Measurements from ENCODE around the gene COL18A1.
"Not testable (repeated sequence)": the region's sequence is repeated elsewhere in the genome, so short reads cannot be mapped to it uniquely, and the experiment has no call there.

Gene COL18A1

DNA sequence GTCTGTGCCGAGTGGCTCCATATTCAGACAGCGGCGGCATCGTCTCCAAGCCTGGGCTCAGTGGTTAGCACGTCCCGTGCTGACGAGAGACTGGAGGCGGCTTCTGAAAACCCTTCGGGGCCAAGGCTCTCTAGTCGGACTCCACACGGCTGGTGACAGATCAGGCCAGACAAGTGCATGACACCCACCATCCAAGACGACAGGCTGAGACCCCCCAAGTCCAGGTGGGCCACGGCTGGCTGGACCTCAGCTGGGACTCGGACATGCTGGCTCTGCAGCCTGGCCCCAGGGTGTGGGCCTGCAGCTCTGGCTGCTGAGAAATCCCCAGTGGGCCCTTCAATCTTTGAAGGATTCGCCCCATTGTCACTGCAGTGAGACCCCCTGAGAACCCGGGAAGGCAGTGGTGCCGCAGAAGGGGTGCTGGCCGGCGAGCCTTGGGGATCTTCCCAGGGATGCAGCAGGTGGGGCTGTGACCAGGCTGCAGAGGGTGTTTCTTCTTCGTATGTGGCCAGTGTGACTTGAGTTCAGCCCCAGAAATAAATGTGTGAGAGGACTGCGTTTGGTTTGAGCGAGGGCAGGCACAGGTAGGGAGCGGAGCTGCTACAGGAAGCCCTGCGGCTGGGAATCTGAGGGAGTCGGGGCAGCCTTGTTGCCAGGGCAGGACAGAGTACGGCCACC lies 153.2 kb downstream of the COL18A1 start:
- no peak for DNase-seq (ENCODE audit: low read depth)
- in situ Hi-C loops (cut with HindIII; ENCODE audit: low sequenced_read_pairs): no loop called here
- TF ChIP-seq, protein P1, sequence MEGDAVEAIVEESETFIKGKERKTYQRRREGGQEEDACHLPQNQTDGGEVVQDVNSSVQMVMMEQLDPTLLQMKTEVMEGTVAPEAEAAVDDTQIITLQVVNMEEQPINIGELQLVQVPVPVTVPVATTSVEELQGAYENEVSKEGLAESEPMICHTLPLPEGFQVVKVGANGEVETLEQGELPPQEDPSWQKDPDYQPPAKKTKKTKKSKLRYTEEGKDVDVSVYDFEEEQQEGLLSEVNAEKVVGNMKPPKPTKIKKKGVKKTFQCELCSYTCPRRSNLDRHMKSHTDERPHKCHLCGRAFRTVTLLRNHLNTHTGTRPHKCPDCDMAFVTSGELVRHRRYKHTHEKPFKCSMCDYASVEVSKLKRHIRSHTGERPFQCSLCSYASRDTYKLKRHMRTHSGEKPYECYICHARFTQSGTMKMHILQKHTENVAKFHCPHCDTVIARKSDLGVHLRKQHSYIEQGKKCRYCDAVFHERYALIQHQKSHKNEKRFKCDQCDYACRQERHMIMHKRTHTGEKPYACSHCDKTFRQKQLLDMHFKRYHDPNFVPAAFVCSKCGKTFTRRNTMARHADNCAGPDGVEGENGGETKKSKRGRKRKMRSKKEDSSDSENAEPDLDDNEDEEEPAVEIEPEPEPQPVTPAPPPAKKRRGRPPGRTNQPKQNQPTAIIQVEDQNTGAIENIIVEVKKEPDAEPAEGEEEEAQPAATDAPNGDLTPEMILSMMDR (IDR thresholded peaks at IDR 0.05; ENCODE audit: low read depth, low read length, missing control alignments): no peak
- no peak overlapping the region for H3K4me3 ChIP-seq (ENCODE audit: low read depth, low read length)

DNA sequence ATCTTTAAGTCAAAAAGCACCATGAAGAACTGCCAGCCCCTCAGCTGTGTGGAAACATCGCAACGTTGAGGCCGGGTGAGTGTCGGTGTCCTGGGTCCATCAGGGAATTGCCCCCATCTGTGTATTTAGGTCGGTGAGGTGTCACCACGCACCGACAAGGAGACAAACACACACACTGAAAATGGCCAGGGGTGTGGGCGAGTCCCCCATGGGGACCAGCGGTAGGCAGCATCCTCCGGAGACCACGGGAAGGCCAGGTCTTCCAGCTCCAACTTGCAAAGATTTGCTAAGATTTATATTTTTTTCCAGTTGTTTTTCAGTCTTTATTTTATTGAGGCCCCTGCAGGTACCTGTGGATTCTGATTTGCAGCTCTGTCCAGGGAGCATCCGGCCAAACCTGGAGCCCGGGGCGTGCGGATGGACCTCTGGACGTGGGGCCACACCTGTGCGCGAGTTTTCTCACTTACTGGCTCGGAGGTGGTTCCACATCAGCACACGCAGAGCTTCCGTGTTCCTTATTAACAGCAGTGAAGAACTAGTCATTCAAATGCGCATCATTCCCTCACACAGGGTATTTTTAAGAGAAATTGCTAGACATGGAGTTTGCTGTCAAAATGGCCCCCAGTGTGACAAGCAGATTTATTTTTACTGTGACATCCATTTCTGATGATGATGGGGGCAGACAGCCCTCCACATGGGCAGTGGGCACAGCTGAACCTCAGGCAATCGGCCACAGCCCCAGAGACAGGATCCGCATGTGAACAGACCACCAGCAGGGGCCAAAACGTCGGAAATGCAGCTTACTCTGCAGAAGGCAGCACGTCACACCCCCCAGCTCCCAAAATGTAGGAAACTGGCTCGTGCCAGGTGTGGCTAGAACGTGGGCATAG lies 154.5 kb downstream of the COL18A1 start:
- in situ Hi-C loops (cut with HindIII; ENCODE audit: low sequenced_read_pairs): no loop called here
- DNase-seq (ENCODE audit: low read depth): no peak
- no peak overlapping the region for H3K4me3 ChIP-seq (ENCODE audit: low read depth, low read length)
- TF ChIP-seq, protein P1 (IDR thresholded peaks at IDR 0.05; ENCODE audit: low read depth, low read length, missing control alignments): no peak

DNA sequence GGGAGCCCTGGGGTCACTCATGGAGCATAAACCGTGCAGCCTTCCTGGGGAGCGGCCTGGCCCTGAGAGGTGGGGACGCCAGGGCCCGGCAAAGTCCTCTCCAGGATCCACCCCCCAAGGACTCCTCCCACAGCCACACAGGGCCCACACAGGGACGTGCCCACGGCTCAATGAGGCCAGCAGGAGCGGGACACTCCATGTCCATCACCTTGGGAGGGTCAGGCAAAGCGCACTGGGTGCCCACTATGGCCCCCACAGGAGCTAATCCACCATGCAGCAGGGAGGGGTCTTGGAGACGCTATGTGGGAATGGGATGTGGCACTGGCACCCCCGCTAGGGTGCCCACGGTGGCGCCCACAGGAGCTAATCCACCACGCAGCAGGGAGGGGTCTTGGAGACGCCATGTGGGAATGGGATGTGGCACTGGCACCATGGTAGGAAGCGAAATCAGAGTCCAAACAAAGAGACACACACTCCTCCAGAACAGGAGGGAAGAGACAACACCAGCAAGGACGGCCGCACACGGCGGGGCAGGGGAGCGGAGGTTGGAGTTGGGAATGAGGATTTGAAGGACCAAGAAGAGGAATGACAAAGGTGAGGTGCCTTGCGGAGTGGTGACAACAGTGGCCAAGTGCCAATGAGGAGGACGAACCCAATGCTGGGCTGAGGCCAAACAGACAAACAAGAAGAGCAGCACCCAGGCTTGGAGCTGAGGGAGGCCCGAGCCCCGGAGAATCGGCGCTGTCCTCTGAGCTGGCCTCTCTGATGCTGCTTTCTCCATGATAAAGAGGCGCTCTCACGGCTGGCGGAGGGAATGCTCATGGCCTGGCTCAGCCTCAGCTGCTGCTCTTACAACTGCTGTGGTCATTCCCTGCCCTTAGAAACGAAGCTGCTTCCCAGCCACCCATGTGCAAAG lies 155.4 kb downstream of the COL18A1 start:
- TF ChIP-seq, protein P1 (IDR thresholded peaks at IDR 0.05; ENCODE audit: low read depth, low read length, missing control alignments): no peak
- DNase-seq (ENCODE audit: low read depth): no peak
- in situ Hi-C loops (cut with HindIII; ENCODE audit: low sequenced_read_pairs): no loop called here
- H3K4me3 ChIP-seq (ENCODE audit: low read depth, low read length): no peak overlapping the region

DNA sequence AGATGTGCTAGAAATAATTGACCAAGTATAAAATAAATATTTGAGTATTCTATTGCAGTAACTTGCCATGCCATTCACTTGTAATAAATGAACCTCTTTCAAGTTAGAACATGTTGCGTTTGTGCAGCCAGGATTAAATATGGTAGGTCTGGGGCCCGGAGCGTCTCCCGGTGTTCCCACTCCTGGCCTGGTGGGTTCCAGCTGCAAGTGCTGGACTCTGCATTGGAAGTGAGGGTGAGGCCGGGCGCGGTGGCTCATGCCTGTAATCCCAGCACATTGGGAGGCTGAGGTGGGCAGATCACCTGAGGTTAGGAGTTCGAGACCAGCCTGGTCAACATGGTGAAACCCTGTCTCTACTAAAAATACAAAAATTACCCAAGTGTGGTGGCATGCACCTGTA lies 156.3 kb downstream of the COL18A1 start:
- DNase-seq (ENCODE audit: low read depth); in situ Hi-C loops (cut with HindIII; ENCODE audit: low sequenced_read_pairs); H3K4me3 ChIP-seq (ENCODE audit: low read depth, low read length): not testable (repeated sequence)

DNA sequence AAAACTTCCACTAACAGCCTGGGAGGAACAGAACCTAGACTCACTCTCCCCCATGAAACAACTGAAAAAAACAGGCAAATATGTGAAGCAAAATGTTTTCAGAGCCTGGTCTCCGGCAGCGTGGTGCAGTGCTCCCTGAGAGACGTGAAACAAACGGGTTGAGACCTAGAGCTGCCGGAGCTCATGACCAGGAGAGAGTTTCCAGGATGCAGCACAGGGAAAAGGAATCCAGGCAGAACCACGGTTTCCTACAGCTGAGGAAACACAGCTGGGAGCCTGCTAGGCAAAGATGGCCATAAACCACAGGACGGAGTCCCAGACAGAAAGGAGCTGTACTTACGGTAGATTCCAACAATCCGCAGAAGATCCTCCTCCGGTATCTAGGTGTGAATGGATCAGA lies 157.4 kb downstream of the COL18A1 start:
- TF ChIP-seq, protein P1 (IDR thresholded peaks at IDR 0.05; ENCODE audit: low read depth, low read length, missing control alignments): no peak
- in situ Hi-C loops (cut with HindIII; ENCODE audit: low sequenced_read_pairs): no loop called here
- DNase-seq (ENCODE audit: low read depth): no peak
- no peak overlapping the region for H3K4me3 ChIP-seq (ENCODE audit: low read depth, low read length)

DNA sequence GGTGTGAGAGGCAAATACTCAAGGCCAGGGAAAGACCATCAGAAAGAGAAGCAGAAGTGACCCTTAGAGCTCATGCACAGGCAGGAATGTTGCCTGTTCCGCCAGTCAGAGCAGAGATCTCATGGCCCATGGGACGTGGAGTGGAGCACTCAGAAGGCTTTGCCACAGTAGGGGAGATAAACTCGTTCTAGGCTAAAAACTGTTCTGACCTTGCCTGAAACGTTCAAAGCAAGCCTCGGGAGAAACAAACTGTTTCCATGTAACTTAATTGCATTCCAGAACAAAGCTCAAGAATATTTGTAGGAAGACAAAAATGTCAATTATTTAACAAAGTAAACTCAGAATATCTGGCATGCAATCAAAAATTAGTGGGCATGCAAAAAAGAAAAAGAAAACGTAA lies 158.0 kb downstream of the COL18A1 start:
- TF ChIP-seq, protein P1 (IDR thresholded peaks at IDR 0.05; ENCODE audit: low read depth, low read length, missing control alignments): no peak
- DNase-seq (ENCODE audit: low read depth): no peak
- in situ Hi-C loops (cut with HindIII; ENCODE audit: low sequenced_read_pairs): no loop called here
- no peak overlapping the region for H3K4me3 ChIP-seq (ENCODE audit: low read depth, low read length)

All from astrocyte of the cerebellum (primary cell).